Fibroblast of skin of scalp (primary cell): ENCODE measurements around the gene TMEM185A. TPM values are rescaled to one million over a fixed set of nuclear protein-coding genes. Genes with fewer than 3 reads are reported as not detected.
"Not testable (repeated sequence)": the region's sequence is repeated elsewhere in the genome, so short reads cannot be mapped to it uniquely, and the experiment has no call there.

ENCODE experiments used
- DNase-seq: peaks from one replicate; pipeline ENCODE4 v3.0.0-alpha.2; 2013
- polyA plus RNA-seq, 2 experiments: library from polyadenylated mRNA; unstranded; fragments of 120-200 nt; gene quantifications; one replicate each; pipeline ENCODE4 v1.2.1, GENCODE V29; 2013; ENCODE audit not compliant: insufficient read length in 2 of 2

Gene TMEM185A
- 23.4 TPM for polyA plus RNA-seq (2013, experiment 1 of 2; ENCODE audit: insufficient read length)
- 20.2 TPM for polyA plus RNA-seq (2013, experiment 2 of 2; ENCODE audit: insufficient read length)

- peak; percentile 68 for DNase-seq
These were observed at the start of gene TMEM185A for GRCh38 chrX:149631234-149632165. Gene TMEM185A (minus strand): TSS chrX:149631792. CDS start chrX:149631580, 212 bp downstream.

GRCh38 chrX:149681182-149681581 lies 49.6 kb upstream of the TMEM185A start:
- no peak for DNase-seq

- not testable (repeated sequence) for DNase-seq
These were observed 47.6 kb upstream of the TMEM185A start for GRCh38 chrX:149679164-149679678.

- not testable (repeated sequence) for DNase-seq
These were observed 44.0 kb upstream of the TMEM185A start for GRCh38 chrX:149675554-149675953.

DNA sequence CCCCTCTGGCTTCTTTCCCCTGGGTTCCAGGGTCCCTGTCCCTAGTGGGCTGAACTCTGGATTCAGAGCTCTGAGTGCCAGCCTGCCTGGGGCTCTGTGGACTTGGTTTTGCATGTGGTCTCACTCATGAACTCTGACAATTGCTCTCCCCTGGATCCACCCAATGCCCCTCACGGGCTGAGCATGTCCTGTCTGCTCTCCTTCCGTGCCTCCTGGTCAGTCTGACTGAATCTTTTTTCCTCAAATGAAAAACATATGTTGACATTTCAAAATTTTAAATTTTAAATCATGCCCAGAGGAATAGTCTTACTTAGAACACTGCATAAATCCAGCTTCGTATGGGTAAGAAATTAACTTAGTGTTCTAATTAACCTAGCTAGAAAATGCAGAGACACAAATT lies 43.5 kb upstream of the TMEM185A start:
- not testable (repeated sequence) for DNase-seq

DNA sequence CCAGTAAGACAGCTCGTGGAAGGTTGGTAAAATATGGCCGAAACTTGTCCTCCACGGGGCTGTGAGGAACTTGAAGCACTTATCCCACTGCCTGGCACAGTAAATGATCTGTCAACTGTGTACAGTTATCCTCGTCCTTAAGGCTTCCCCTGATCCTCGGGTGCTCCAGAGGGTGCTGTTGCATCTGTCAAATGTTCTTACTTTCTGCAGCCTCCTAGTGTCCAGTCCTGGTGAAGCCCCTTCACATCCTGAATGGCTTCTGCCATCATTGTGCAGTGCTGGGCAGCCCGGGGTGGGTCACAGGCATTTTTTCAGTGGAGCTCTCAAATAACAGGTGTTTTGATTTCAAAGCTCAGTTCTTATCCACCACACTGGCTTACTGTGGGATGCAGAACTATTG lies 29.0 kb upstream of the TMEM185A start:
- DNase-seq: not testable (repeated sequence)

- DNase-seq: not testable (repeated sequence)
These were observed 24.8 kb upstream of the TMEM185A start for GRCh38 chrX:149656260-149656884.

GRCh38 chrX:149652232-149652981 lies 20.8 kb upstream of the TMEM185A start:
- DNase-seq: no peak

- DNase-seq: no peak
These were observed 18.6 kb upstream of the TMEM185A start for GRCh38 chrX:149650162-149650561.

- DNase-seq: no peak
These were observed 17.3 kb upstream of the TMEM185A start for GRCh38 chrX:149648932-149649331.

- DNase-seq: no peak
These were observed 15.9 kb upstream of the TMEM185A start for GRCh38 chrX:149647505-149647904.

DNA sequence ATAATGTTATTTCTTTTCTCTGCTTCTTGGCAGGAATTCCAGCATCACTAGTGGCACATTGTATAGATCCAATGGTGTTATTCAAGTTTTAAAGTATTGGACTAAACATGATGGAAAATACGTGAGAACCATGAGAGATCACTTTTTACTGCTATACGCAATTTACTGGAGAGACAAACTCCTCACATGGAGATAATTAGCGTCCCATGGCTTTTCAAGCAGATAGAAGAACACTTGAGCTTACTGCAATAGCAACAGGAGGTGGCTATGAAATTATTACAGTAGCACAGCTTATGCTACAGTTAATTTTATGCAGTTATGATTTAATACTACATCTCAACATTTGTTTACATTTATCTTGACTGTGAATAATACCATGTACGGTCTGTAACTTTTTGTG lies 11.9 kb upstream of the TMEM185A start:
- DNase-seq: no peak

DNA sequence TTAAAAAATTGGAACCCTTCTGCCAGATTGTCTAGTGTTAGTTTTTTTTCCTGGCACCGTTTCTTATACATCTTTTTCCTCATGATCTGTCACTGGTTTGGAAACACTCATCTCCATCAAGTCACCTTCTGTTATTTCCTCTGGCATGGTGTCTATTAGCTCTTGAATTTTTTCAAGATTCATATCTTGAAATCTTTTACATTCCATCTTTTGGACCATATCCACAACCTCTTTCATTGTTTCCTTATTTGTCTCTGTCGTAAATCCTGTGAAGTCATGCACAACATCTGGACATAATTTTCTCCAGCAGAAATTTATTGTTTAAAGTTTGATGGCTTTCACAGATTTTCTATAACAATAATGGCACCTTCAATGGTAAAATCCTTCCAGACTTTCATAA lies 10.2 kb upstream of the TMEM185A start:
- peak; percentile 60 for DNase-seq

DNA sequence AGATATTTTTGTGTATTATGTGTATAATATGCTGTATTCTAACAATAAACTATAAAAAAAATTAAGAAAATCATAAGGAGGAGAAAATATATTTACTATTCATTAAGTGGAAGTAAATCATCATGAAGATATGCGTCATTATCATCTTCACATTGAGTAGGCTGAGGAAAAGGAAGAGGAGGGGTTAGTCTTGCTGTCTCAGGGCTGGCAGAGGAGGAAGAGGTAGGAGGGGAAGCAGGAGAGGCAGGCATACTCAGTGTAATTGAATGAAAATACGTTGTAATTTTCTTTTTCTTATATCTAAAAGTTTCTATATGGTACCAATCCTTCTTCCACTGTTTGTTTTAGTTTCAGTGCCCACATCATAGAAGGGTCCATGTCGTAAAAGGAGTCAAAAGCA lies 9.8 kb upstream of the TMEM185A start:
- no peak for DNase-seq

- no peak for DNase-seq
These were observed 8.0 kb upstream of the TMEM185A start for GRCh38 chrX:149639568-149639967.

DNA sequence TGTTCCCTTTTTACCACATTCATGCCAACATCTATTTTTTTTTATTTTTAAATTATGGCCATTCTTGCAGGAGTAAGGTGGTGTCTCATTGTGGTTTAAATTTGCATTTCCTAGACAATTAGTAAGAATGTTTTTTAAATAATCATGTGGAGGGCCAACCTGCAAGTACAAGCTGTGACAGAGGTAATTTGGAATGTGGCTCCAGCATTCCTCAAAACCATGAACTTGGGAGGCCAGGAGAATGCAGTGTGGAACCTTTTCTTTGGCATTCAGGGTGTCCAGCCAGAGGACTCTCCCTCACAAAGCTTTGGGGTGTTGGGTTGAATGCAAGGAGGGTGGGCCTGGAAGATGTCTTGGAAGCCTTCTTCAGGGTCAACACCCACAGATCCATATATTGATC lies 7.3 kb upstream of the TMEM185A start:
- DNase-seq: peak; percentile 47

DNA sequence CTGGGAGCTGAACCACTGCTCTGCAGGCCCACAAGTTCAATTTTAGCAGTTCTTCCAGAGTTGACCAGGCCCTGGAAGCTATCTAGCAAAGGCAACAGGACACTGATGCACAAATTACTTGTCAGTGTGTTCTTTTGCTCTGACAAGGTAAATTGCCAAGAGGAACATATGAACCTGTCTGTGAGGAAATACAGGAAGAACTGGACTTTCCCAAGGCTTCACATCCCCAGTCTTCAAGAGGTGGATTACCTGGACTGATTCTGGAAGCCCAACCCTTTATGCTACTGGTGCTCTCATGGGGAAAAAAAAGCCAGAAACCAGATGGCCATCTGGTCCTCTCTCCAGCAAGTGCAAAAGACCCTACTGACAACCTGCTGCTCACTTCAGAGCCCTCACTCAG lies 1.9 kb upstream of the TMEM185A start:
- no peak for DNase-seq

DNA sequence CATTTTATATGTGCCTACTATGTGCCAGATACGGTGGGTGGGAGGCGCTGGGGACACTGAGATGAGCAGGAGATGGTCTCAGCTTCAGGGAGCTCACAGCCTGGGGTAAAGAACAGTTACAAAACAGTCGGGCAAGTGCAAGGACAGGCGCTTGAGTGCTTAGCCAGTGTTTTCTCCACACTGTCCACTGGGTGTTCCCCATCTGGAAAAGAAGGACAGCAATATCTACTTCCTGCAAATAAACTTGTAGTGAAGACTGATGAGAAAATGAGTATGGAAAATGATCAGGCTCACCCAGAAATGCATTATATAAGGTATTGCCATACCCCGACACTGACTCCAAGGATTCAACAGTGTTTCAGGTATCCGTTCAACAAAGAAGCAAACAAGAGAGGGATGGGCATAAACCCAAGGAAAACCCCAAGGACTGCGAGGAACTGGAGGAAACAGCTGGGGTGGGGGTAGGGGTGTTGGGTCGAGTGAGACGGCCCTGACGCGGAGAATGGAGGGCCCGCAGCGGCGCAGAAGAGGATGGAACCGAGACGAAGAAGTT lies 835 bp downstream of the TMEM185A start:
- peak; percentile 41 for DNase-seq

GRCh38 chrX:149629730-149630387 lies 1.7 kb downstream of the TMEM185A start:
- no peak for DNase-seq

- no peak for DNase-seq
These were observed 2.8 kb downstream of the TMEM185A start for GRCh38 chrX:149628768-149629167.

DNA sequence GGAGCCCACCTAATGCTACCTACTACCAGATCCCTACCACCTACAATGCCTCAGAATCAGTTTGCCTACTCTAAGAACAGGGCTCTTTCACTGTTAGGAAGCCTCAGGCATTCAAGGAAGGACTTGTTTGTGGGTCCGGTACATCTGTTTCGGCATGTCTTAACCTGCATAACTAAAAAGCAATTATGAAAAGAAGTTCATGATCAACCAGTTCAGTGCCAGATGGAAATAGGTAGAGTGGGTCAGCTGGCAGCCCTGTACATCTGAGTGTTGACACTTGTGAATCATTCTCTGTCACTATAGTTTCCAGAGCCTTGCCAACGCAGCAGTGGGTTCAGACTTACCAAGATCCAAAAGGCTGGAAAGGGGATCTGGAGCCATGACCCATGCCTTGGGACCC lies 3.3 kb downstream of the TMEM185A start:
- DNase-seq: no peak

DNA sequence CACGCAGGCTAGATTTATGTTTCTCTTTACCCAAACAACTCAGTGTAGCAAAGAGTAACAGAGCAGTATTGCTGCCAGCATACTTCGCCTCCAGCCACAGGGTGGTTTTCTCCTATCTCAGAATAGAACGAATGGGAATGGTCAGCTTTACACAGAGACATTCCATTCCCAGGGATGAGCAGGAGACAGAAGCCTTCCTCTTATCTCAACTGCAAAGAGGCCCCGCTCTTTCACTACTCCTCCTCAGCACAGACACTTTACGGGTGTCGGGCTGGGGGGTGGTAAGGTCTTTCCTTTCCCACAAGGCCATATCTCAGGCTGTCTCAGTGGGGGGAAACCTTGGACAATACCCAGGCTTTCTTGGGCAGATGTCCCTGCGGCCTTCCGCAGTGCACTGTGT lies 4.8 kb downstream of the TMEM185A start:
- not testable (repeated sequence) for DNase-seq
